CD4-positive, alpha-beta T cell (primary cell): Measurements from ENCODE around the gene TSHZ3. TPM values are rescaled to one million over a fixed set of nuclear protein-coding genes. Genes with fewer than 3 reads are reported as not detected.

Experiments
- ATAC-seq: fragments of 200-7000 bp; cut with Tn5 transposase; one replicate; pipeline ENCODE4 v1.10.0; 2022; ENCODE audit warnings: mild to moderate bottlenecking; ENCODE audit not compliant: poor library complexity
- CTCF ChIA-PET: fragments of 350-600 bp; sonication (Branson Sonifier 250); formaldehyde crosslinking; loops from one replicate; lab custom pipeline; 2021; ENCODE audit warnings: antibody characterized with exemption, inconsistent platforms; lab: Charles Lee
- POLR2A ChIA-PET: fragments of 350-600 bp; sonication (Branson Sonifier 250); formaldehyde crosslinking; loops from one replicate; lab custom pipeline; 2021; ENCODE audit warnings: antibody characterized with exemption, inconsistent platforms; lab: Charles Lee
- DNase-seq, 14 experiments: peaks; one replicate each; pipeline ENCODE4 v3.0.0-alpha.2; 2013 to 2020; ENCODE audit warnings: mixed read lengths in 2 of 14
- H3K27ac ChIP-seq, 2 donors: one replicate each; pipeline versions ENCODE4 v1.5.1 to v1.7.0; 2013; ENCODE audit warnings: low read length in 2 of 2, low read depth in 1 of 2, mild to moderate bottlenecking in 1 of 2
- H3K27me3 ChIP-seq, 2 experiments: 1 replicate in 1 of 2; 2 replicates in 1 of 2; pipeline versions ENCODE4 v1.6.1 to v1.7.0; 2013; ENCODE audit warnings: low read length in 2 of 2, control low read depth in 1 of 2, mild to moderate bottlenecking in 1 of 2, moderate library complexity in 1 of 2; ENCODE audit not compliant: insufficient read depth in 2 of 2, control insufficient read depth in 1 of 2
- H3K36me3 ChIP-seq: one replicate; pipeline ENCODE4 v1.6.1; 2013; ENCODE audit warnings: low read length, control low read depth; ENCODE audit not compliant: insufficient read depth
- H3K4me1 ChIP-seq: one replicate; pipeline ENCODE4 v1.6.1; 2013; ENCODE audit warnings: low read length, control low read depth; ENCODE audit not compliant: insufficient read depth
- H3K4me3 ChIP-seq: one replicate; pipeline ENCODE4 v1.5.1; 2013; ENCODE audit warnings: mild to moderate bottlenecking, low read length, moderate library complexity
- H3K9me3 ChIP-seq, 2 experiments: 1 replicate in 1 of 2; 2 replicates in 1 of 2; pipeline versions ENCODE4 v1.6.1 to v1.7.0; 2013; ENCODE audit warnings: low read length in 2 of 2, mild to moderate bottlenecking in 2 of 2, control low read depth in 1 of 2, moderate library complexity in 1 of 2; ENCODE audit not compliant: control insufficient read depth in 1 of 2, insufficient read depth in 1 of 2
- H3K27ac Mint-ChIP-seq: one replicate; pipeline ENCODE4 v1.8.0; 2020; ENCODE audit warnings: mixed read lengths
- H3K27me3 Mint-ChIP-seq: one replicate; pipeline ENCODE4 v1.8.0; 2021; ENCODE audit warnings: mixed read lengths
- H3K36me3 Mint-ChIP-seq: one replicate; pipeline ENCODE4 v1.8.0; 2021; ENCODE audit warnings: low read depth, mixed read lengths
- H3K4me1 Mint-ChIP-seq: one replicate; pipeline ENCODE4 v1.8.0; 2021; ENCODE audit warnings: low read depth, mixed read lengths
- H3K4me3 Mint-ChIP-seq: one replicate; pipeline ENCODE4 v1.8.0; 2020; ENCODE audit warnings: mild to moderate bottlenecking, mixed read lengths
- H3K9me3 Mint-ChIP-seq: one replicate; pipeline ENCODE4 v1.8.0; 2020; ENCODE audit warnings: mixed read lengths
- intact Hi-C, 2 experiments: fragments of 100-400 bp; cut with DNase I in 1 of 2; cut with micrococcal nuclease in 1 of 2; formaldehyde crosslinking; loops; one replicate each; pipeline versions ENCODE4 v1.15.1 to v1.9.0; 2023 to 2025; cut with DNase I, micrococcal nuclease
- total RNA-seq, 174 experiments: library from RNA in 2 of 174; stranded (reverse) in 2 of 174; gene quantifications; one replicate each; pipeline ENCODE4 v1.2.3 and lab custom pipeline; 2021 to 2026
- TF ChIP-seq, protein P1 (sequence below): fragments of 200-600 bp; IDR thresholded peaks from one replicate; pipeline ENCODE4 v1.8.0; 2022; ENCODE audit warnings: antibody characterized with exemption, mild to moderate bottlenecking

TSHZ3 gene
- total RNA-seq, 2 experiments from 2014 or later: 0.38 to 0.61 TPM

DNA sequence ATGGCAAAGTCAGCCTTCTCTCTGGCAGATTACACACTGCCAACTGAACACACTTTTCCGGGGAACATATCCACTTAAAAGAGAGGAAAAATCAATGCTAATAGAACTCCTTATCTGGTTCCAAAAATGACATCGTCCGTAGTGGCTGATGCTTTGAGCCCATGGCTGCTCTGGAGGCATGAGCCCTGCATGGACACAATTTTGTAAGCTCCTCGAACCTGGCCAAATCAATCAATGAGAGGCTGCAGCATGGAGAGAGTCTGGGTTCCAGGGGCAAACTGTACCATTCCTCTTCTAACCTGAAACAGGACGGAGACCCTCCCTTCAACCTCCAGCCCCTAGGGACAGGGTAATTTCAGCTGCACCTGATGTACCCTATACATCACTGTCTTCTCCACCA is 21.0 kb upstream of the TSHZ3 start:
- ChIA-PET CTCF (no interaction called here), POLR2A (no interaction called here)
- H3K36me3 Mint-ChIP-seq: no peaks in the 10 kb centered on the region
- H3K27me3 Mint-ChIP-seq: peaks cover 45% of the 10 kb centered on the region
- Histone ChIP-seq H3K36me3 (no peaks in the 10 kb centered on the region), H3K27me3 (peaks cover 16 to 17% of the 10 kb centered on the region in 2 experiments), H3K4me1 (peaks cover 18% of the 10 kb centered on the region), H3K27ac (no peak overlapping the region), H3K9me3 (no peaks in the 10 kb centered on the region), H3K4me3 (no peak overlapping the region)
- TF ChIP-seq, protein P1, sequence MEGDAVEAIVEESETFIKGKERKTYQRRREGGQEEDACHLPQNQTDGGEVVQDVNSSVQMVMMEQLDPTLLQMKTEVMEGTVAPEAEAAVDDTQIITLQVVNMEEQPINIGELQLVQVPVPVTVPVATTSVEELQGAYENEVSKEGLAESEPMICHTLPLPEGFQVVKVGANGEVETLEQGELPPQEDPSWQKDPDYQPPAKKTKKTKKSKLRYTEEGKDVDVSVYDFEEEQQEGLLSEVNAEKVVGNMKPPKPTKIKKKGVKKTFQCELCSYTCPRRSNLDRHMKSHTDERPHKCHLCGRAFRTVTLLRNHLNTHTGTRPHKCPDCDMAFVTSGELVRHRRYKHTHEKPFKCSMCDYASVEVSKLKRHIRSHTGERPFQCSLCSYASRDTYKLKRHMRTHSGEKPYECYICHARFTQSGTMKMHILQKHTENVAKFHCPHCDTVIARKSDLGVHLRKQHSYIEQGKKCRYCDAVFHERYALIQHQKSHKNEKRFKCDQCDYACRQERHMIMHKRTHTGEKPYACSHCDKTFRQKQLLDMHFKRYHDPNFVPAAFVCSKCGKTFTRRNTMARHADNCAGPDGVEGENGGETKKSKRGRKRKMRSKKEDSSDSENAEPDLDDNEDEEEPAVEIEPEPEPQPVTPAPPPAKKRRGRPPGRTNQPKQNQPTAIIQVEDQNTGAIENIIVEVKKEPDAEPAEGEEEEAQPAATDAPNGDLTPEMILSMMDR: no peak
- H3K4me3 Mint-ChIP-seq: no peak overlapping the region
- H3K4me1 Mint-ChIP-seq: peaks cover 23% of the 10 kb centered on the region
- DNase-seq (no peak), ATAC-seq (no peak)
- no peaks in the 10 kb centered on the region for H3K9me3 Mint-ChIP-seq
- intact Hi-C loops: no loop called here
- no peak overlapping the region for H3K27ac Mint-ChIP-seq

DNA sequence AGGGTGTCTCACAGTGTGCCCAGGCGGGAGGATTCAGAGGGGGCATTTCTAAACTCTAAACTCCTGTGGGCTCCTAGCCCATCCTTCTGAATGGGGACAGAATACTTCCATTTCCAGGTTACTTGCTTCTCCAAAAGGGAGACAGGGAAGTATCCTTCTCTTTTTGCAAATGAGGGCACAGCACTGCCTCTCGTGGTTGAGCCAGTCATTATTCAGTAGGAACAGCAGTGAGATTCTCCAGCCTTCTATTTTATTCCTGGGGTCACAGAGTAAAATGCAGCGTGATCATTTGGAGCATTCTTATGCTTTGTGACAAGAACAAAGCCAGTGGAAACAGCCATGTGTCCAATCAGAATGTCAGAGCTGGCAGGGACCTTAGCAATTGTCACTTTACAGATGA is 15.7 kb upstream of the TSHZ3 start:
- no peaks in the 10 kb centered on the region for H3K9me3 Mint-ChIP-seq
- no peak overlapping the region for H3K27ac Mint-ChIP-seq
- no peak overlapping the region for H3K4me3 Mint-ChIP-seq
- Histone ChIP-seq H3K27ac (no peak overlapping the region), H3K9me3 (no peaks in the 10 kb centered on the region), H3K36me3 (no peaks in the 10 kb centered on the region), H3K4me3 (no peak overlapping the region), H3K27me3 (peaks cover 20 to 25% of the 10 kb centered on the region in 2 experiments), H3K4me1 (no peaks in the 10 kb centered on the region)
- TF ChIP-seq, protein P1: no peak
- ChIA-PET CTCF (no interaction called here), POLR2A (no interaction called here)
- peaks cover 56% of the 10 kb centered on the region for H3K27me3 Mint-ChIP-seq
- intact Hi-C loops: no loop called here
- ATAC-seq (no peak), DNase-seq (no peak)
- H3K36me3 Mint-ChIP-seq: no peaks in the 10 kb centered on the region
- no peaks in the 10 kb centered on the region for H3K4me1 Mint-ChIP-seq

DNA sequence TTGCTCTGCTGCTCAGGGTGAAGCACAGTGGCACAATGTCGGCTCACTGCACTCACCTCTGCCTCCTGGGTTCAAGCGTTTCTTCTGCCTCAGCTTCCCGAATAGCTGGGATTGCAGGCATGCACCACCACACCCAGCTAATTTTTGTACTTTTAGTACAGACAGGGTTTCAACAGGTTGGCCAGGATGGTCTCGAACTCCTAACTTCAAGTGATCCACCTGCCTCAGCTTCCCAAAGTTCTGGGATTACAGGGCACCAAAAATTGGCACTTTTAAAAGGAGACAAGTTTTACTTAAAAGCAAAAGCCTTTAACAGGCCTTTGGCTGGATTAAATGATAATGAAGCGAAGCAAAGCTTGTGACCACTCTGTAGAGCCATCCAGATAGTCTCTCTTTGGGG is 12.5 kb upstream of the TSHZ3 start:
- ChIA-PET POLR2A (no interaction called here), CTCF (no interaction called here)
- Histone ChIP-seq H3K36me3 (no peaks in the 10 kb centered on the region), H3K27ac (no peak overlapping the region), H3K4me1 (peaks cover 4% of the 10 kb centered on the region), H3K27me3 (peaks cover 35 to 55% of the 10 kb centered on the region in 2 experiments), H3K9me3 (peaks cover 0 to 6% of the 10 kb centered on the region in 2 experiments), H3K4me3 (no peak overlapping the region)
- Mint-ChIP-seq H3K4me1 (peaks cover 5% of the 10 kb centered on the region), H3K4me3 (no peak overlapping the region), H3K9me3 (no peaks in the 10 kb centered on the region), H3K36me3 (no peaks in the 10 kb centered on the region), H3K27ac (no peak overlapping the region), H3K27me3 (peaks cover 80% of the 10 kb centered on the region)
- TF ChIP-seq, protein P1: no peak
- intact Hi-C loops: no loop called here
- DNase-seq (no peak), ATAC-seq (no peak)
